HCT116 (cell line): ENCODE measurements around the gene ADD1. TPM values are rescaled to one million over a fixed set of nuclear protein-coding genes. Genes with fewer than 3 reads are reported as not detected.

Experiments
- ATAC-seq: fragments of 200-7000 bp; cut with Tn5 transposase; 2 replicates; pipeline ENCODE4 v1.9.1; 2020; ENCODE audit warnings: mild to moderate bottlenecking, moderate library complexity
- BruUV-seq: library from RNA; stranded (reverse); fragments of 400-500 nt; replicated peaks from 2 replicates; lab custom pipeline; 2021; lab: Mats Ljungman, UMichigan
- CTCF ChIA-PET: fragments of 300-600 bp; sonication (Branson Sonifier 250); formaldehyde crosslinking; loops from one replicate; lab custom pipeline; 2021; ENCODE audit warnings: antibody characterized with exemption; lab: Charles Lee
- POLR2A ChIA-PET: fragments of 300-600, 350-600 bp; sonication (Branson Sonifier 250); formaldehyde crosslinking; loops from one replicate; lab custom pipeline; 2021; ENCODE audit warnings: antibody characterized with exemption; lab: Charles Lee
- RAD21 ChIA-PET, 2 experiments: fragments of 300-600 bp; sonication (Branson Sonifier 250); formaldehyde crosslinking; loops; one replicate each; lab custom pipeline; 2023; ENCODE audit warnings: low total read pairs in 2 of 2; ENCODE audit not compliant: uncharacterized antibody in 2 of 2, unreplicated experiment in 2 of 2, low non-redundant PET in 1 of 2; lab: Charles Lee
- DNase-seq: peaks from one replicate; pipeline ENCODE4 v3.0.0-alpha.2; 2010; ENCODE audit warnings: low read depth, low spot score
- H2AFZ ChIP-seq: fragments of 200-600 bp; shearing (Covaris generic), sonication (generic); 2 replicates; pipeline ENCODE4 v1.6.1; 2017; ENCODE audit warnings: low read depth, mixed run types, mixed read lengths, antibody characterized with exemption, low read length; ENCODE audit not compliant: poor library complexity, severe bottlenecking
- H3K27ac ChIP-seq: 2 replicates; pipeline ENCODE4 v1.5.1; 2012; ENCODE audit warnings: low read depth, low read length
- H3K27me3 ChIP-seq: fragments of 200-600 bp; sonication (generic); 2 replicates; pipeline ENCODE4 v1.6.1; 2016; ENCODE audit warnings: mixed run types, low read length, mixed read lengths; ENCODE audit not compliant: insufficient read depth
- H3K36me3 ChIP-seq, 2 experiments: fragments of 200-500 bp in 1 of 2; fragments of 200-600 bp in 1 of 2; sonication (Bioruptor generic) in 1 of 2; sonication (generic) in 1 of 2; 2 replicates each; pipeline versions ENCODE4 v1.5.1 to v1.6.1; 2014 to 2016; ENCODE audit warnings: low read length in 2 of 2, inconsistent platforms in 1 of 2, mixed read lengths in 1 of 2, mixed run types in 1 of 2; ENCODE audit not compliant: insufficient read depth in 2 of 2, control insufficient read depth in 1 of 2
- H3K4me1 ChIP-seq, 2 experiments: fragments of 200-600 bp in 1 of 2; sonication (generic) in 1 of 2; 2 replicates each; pipeline versions ENCODE4 v1.5.1 to v1.6.1; 2012 to 2017; ENCODE audit warnings: low read length in 2 of 2, inconsistent platforms in 1 of 2, mild to moderate bottlenecking in 1 of 2, mixed read lengths in 1 of 2, mixed run types in 1 of 2, moderate library complexity in 1 of 2; ENCODE audit not compliant: insufficient read depth in 2 of 2, control insufficient read depth in 1 of 2
- H3K4me2 ChIP-seq: fragments of 200-600 bp; sonication (generic); 2 replicates; pipeline ENCODE4 v1.6.1; 2017; ENCODE audit warnings: mixed run types, low read length, mixed read lengths
- H3K4me3 ChIP-seq, 2 experiments: fragments of 200-600 bp in 1 of 2; sonication (generic) in 1 of 2; replicated peaks in 1 of 2; 2 replicates each; pipeline ENCODE4 v1.5.1; 2011 to 2016; ENCODE audit warnings: low read length in 2 of 2, control low read depth in 1 of 2, low read depth in 1 of 2, mild to moderate bottlenecking in 1 of 2, mixed read lengths in 1 of 2, mixed run types in 1 of 2
- H3K79me2 ChIP-seq: fragments of 200-600 bp; sonication (generic); 2 replicates; pipeline ENCODE4 v1.6.1; 2017; ENCODE audit warnings: mild to moderate bottlenecking, mixed run types, low read length, moderate library complexity, mixed read lengths; ENCODE audit not compliant: insufficient read depth
- H3K9ac ChIP-seq: fragments of 200-600 bp; sonication (generic); 2 replicates; pipeline ENCODE4 v1.6.1; 2016; ENCODE audit warnings: low read length, mixed read lengths
- H3K9me2 ChIP-seq: fragments of 200-600 bp; sonication (generic), shearing (Covaris generic); 2 replicates; pipeline ENCODE4 v1.6.1; 2017; ENCODE audit warnings: mixed run types, mild to moderate bottlenecking, moderate library complexity; ENCODE audit not compliant: insufficient read depth
- H3K9me3 ChIP-seq, 2 experiments: fragments of 200-500 bp in 1 of 2; fragments of 200-600 bp in 1 of 2; sonication (Bioruptor generic) in 1 of 2; sonication (generic) in 1 of 2; 2 replicates each; pipeline ENCODE4 v1.6.1; 2014 to 2017; ENCODE audit warnings: low read length in 2 of 2, mixed read lengths in 2 of 2, inconsistent platforms in 1 of 2, low read depth in 1 of 2, mild to moderate bottlenecking in 1 of 2, mixed run types in 1 of 2, moderate library complexity in 1 of 2; ENCODE audit not compliant: control insufficient read depth in 1 of 2, insufficient read depth in 1 of 2
- H4K20me1 ChIP-seq: fragments of 200-600 bp; sonication (generic), shearing (Covaris generic); 2 replicates; pipeline ENCODE4 v1.6.1; 2017; ENCODE audit warnings: mixed run types, mild to moderate bottlenecking, moderate library complexity; ENCODE audit not compliant: insufficient read depth
- CBX3 ChIP-seq: IDR thresholded peaks from 2 replicates; pipeline ENCODE4 v1.6.1; 2012; ENCODE audit warnings: low read depth
- CEBPB ChIP-seq: IDR thresholded peaks from 2 replicates; pipeline ENCODE4 v1.6.1; 2012; ENCODE audit warnings: low read depth
- EGR1 ChIP-seq: IDR thresholded peaks from 2 replicates; pipeline ENCODE4 v1.6.1; 2012; ENCODE audit warnings: low read depth
- EZH2phosphoT487 ChIP-seq: fragments of 200-600 bp; IDR thresholded peaks from 2 replicates; pipeline ENCODE4 v1.6.1; 2018; ENCODE audit warnings: antibody characterized with exemption, borderline replicate concordance
- MAX ChIP-seq: IDR thresholded peaks from 2 replicates; pipeline ENCODE4 v1.6.1; 2012
- POLR2AphosphoS5 ChIP-seq: IDR thresholded peaks from 2 replicates; pipeline ENCODE4 v1.6.1; 2011; ENCODE audit warnings: mild to moderate bottlenecking, low read depth, low read length, moderate library complexity
- REST ChIP-seq: IDR thresholded peaks from 2 replicates; pipeline ENCODE4 v1.6.1; 2012; ENCODE audit warnings: low read depth
- SRF ChIP-seq: IDR thresholded peaks from 2 replicates; pipeline ENCODE4 v1.6.1; 2012; ENCODE audit warnings: low read depth
- YY1 ChIP-seq: IDR thresholded peaks from 2 replicates; pipeline ENCODE4 v1.6.1; 2011; ENCODE audit warnings: low read length, low read depth, moderate library complexity, mild to moderate bottlenecking; ENCODE audit not compliant: insufficient replicate concordance; ENCODE audit errors: extremely low read depth
- ZNF274 ChIP-seq: fragments of 200-500 bp; sonication (Bioruptor generic); IDR thresholded peaks from 2 replicates; pipeline ENCODE4 v1.6.1; 2014; ENCODE audit warnings: mild to moderate bottlenecking, low read depth, low read length, inconsistent platforms
- intact Hi-C: fragments of 100-400 bp; cut with micrococcal nuclease; formaldehyde crosslinking; loops from 2 replicates; pipeline ENCODE4 v1.10.0; 2022
- total RNA-seq: library from RNA; stranded (reverse); gene quantifications from one replicate; pipeline ENCODE4 v1.2.1, GENCODE V29; 2021; ENCODE audit not compliant: unreplicated experiment
- TF ChIP-seq, protein P1 (sequence below): IDR thresholded peaks from 2 replicates; pipeline ENCODE4 v1.6.1; 2012

Gene ADD1
- total RNA-seq, 1 experiment from 2014 or later, result 139 TPM

DNA sequence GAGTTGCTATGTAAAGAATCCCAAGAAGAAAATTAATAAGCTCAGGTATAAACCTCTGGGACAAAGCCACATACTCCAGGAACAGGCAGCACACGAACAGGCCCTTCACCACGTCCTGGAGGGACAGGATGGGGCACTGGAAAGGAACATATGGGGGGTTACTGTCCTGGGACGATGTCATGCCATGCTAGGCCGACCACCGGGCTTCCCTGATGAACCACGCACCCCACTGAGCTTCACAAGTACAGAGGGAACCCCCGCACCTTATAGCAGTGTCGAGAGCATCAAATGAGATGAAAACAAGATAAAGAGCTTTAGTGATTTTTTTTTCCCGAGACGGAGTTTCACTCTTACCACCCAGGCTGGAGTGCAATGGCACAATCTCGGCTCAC is 100.4 kb downstream of the ADD1 start:
- no peak for ATAC-seq
- H3K27ac ChIP-seq, result no peak overlapping the region
- ChIA-PET RAD21 (no interaction called here), POLR2A (interaction anchor here (0.9 kb wide), 1 partner anchor 8 kb away, joined by 3 read pairs; no protein-coding TSS in a partner anchor), CTCF (interaction anchor here (2.8 kb wide), 1 partner anchor 10 kb away, joined by 7 read pairs; no protein-coding TSS in a partner anchor)
- no peak for DNase-seq
- H3K4me3 ChIP-seq, result no peak overlapping the region
- H2AFZ ChIP-seq, result no peak overlapping the region
- peaks cover 48% of the 10 kb centered on the region for H3K79me2 ChIP-seq
- H3K4me1 ChIP-seq, result 0 out of 4 replicates have a peak, but pooled peaks cover 0 to under 1% of the 10 kb centered on the region in 2 experiments
- BruUV-seq, result no TSS peak
- H3K9me2 ChIP-seq, result no peaks in the 10 kb centered on the region
- no peak overlapping the region for H3K9ac ChIP-seq
- no peak for TF ChIP-seq SRF
- no peak for TF ChIP-seq CEBPB
- no peak for TF ChIP-seq ZNF274
- TF ChIP-seq, all 23 proteins: peak for 0
- Histone ChIP-seq H3K36me3 (peaks cover 67 to 92% of the 10 kb centered on the region in 2 experiments), H3K4me2 (no peak overlapping the region), H3K27me3 (no peaks in the 10 kb centered on the region), H4K20me1 (peaks cover 4% of the 10 kb centered on the region; the same call in 1 of the 2 replicates), H3K9me3 (no peaks in the 10 kb centered on the region)
- intact Hi-C loops, result no loop called here

DNA sequence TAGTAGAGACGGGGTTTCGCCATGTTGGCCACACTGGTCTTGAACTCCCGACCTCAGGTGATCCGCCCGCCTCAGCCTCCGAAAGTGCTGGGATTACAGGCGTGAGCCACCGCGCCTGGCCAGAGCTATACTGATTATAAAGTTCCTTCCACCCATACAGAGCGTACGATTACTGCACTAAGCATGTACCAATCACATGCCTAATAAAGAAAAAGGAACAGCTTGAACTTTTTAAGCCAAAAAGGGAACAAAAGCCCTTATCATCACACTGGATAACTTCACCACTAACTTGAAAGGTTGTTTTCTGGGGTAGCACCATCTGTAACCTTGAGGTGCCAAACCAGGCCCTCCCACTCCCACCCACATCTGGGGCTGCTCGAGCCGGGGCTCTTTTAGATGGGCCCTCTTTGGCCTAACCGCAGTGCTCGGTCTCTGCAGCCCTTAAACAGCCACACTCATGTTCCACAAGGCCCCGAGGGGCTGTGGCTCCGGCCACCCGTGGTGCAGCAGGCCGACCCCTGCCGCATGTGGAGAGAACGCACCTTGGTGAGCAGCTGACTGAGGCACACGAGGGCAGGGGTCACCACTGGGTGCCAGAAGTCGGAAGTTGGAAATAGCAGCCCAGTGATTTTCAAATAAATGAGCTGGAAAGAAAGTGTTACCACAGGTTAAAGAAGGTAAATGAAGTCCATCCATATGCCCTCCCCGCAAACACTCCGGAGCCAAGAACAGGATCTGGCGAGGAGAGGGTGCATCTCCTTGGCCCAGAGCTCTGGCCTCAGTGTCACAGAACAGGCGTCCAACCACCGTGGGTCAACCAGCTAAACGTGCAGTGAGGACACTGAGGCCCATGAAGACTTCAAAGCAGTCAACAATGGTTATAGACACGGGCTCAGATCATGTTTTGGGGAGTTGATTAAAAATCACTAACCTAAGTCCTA is 101.2 kb downstream of the ADD1 start:
- Histone ChIP-seq H3K36me3 (peaks cover 71 to 91% of the 10 kb centered on the region in 2 experiments), H2AFZ (no peak overlapping the region), H3K9ac (no peak overlapping the region), H3K27me3 (no peaks in the 10 kb centered on the region), H3K4me2 (no peak overlapping the region), H3K9me3 (no peaks in the 10 kb centered on the region), H3K27ac (no peak overlapping the region), H3K4me3 (no peak overlapping the region), H3K9me2 (no peaks in the 10 kb centered on the region), H4K20me1 (peaks cover 9% of the 10 kb centered on the region; the same call in 1 of the 2 replicates), H3K4me1 (no peaks in the 10 kb centered on the region), H3K79me2 (peaks cover 55% of the 10 kb centered on the region)
- POLR2A ChIA-PET, result interaction anchor here (0.9 kb wide), 1 partner anchor 9 kb away, joined by 3 read pairs; no protein-coding TSS in a partner anchor
- DNase-seq (no peak), ATAC-seq (no peak)
- RAD21 ChIA-PET, result no interaction called here
- intact Hi-C loops, result no loop called here
- CTCF ChIA-PET, result interaction anchor here (2.8 kb wide), 1 partner anchor 9 kb away, joined by 7 read pairs; no protein-coding TSS in a partner anchor
- BruUV-seq, result no TSS peak
- TF ChIP-seq CBX3, result no peak
- no peak for TF ChIP-seq YY1
- TF ChIP-seq ZNF274, result no peak
- TF ChIP-seq EGR1, result no peak
- TF ChIP-seq, protein P1, sequence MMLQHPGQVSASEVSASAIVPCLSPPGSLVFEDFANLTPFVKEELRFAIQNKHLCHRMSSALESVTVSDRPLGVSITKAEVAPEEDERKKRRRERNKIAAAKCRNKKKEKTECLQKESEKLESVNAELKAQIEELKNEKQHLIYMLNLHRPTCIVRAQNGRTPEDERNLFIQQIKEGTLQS, result no peak
- TF ChIP-seq REST, result no peak
- TF ChIP-seq MAX, result no peak
- no peak for TF ChIP-seq POLR2AphosphoS5
- no peak for TF ChIP-seq EZH2phosphoT487
